ENCODE results near the gene PTGER3.

The PTGER3 gene

DNA sequence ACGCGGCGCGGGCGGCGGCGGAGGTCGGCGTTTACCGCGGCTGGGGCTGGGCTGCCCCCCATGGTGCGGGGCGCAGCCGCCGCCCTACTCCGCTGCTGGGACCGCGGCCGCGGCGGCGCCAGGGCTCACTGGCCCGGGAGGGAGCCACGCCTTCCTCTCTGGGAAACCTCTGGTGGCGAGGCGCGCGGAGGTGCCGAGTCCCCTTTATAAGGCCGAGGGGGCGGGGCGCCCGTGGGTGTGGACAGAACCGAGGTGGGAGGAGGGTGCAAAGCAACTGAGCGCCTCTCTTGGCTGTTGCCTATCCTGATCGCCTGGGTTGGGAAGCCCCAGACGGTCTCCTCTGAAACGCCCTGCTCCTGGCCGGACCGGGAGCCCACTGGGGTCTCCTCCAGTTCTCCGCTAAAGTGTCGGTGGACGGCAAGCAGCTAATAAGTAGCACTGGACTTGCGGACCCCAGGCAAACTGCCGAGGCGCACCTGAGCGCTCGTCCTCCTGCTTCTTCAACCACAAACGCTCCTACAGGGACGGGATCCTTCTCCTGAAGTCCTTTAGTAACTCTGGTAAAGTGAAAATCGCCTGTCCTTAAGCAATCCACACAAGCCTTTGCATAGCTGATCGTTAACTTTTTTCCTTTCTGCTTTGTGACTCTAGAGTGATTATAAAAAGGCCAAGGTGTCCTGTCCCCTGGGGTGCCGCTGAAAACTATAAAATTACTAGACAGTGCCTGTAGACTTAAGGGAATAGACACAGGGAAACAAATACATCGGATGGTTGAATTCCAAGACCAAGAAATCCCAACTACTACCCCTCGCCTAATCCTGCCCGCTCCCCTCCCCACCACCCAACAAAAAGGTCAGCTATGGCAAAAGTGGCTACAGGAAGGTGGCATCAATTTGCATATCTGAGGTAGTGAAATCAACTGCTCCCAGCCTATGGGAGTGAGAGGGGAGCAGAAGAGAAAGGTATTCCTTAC, at the start of gene PTGER3:
PTGER3 (minus strand) TSS at position 182 of the 973 bp plus-strand sequence. CDS start 239 bp downstream, outside the sequence.
- DNase-seq: peak; percentile 36

DNA sequence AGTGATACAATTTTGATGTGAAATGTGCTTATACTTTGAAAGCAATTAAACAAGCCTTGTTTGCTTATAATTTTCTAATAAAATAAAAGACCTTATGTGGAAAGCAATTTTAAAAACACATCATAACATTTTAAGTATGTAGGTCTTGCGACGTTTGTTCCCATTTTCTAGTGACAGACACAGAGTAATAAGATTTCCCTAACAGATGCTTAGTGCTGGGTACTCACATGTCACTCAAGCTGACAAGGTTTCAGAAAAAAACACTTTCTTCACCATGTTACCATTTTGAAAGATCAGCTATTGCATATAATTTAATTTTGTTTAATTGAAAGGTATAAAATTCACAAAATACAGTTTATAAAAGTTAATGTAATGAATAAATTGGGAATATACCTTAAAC, 47.3 kb upstream of the PTGER3 start:
- no peak for DNase-seq

DNA sequence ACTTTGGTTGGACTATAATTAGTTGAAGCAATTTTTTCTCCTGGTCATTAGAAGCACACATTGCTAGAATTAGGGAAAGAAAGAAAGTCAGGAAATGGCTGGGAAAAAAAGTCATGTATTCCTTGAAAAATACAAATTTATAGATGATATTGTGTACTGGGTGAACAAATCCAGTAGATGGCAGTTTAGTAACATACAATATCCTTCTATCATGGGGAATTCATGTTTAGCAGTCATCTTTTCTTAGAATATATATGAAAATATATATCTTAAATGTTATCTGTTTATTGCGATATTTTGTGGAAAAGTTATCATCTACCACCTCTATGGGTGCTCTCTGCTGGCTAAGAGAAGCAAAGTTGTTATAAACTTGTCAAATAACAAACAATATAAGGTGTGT, 46.3 kb upstream of the PTGER3 start:
- DNase-seq: peak; percentile 54

DNA sequence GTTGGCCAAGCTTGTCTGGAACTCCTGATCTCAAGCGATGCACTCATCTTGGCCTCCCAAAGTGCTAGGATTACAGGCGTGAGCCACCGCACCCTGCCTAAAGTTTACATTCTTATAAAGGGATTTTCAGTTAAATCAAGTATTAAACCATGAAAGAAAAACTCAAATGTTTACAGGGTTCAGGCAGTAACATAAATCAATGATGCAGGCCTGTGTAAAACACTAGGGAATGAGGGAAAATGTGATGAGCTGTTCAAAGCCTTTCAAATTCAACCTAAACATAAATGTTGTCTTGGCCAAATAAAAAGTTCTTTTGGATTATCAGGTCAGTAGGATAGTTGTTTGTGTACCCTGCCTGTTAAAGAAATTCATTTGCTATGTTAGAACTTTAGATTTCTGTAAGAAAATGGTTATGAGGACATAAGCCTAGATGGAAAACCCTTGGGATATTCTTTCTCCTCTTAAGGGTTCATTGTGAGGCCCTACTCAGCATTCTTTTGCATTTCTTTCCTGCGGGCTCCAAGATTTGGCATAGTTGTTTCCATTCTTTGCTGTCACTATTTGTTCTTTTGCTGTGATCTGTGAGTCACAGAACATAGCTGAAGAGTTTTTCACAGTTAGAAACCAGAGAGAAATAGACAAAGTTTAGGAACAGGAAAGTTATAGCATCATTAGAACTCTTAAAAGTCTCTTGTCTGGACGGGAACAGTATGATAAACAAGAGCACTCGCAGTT, 42.1 kb upstream of the PTGER3 start:
- DNase-seq: peak; percentile 88

DNA sequence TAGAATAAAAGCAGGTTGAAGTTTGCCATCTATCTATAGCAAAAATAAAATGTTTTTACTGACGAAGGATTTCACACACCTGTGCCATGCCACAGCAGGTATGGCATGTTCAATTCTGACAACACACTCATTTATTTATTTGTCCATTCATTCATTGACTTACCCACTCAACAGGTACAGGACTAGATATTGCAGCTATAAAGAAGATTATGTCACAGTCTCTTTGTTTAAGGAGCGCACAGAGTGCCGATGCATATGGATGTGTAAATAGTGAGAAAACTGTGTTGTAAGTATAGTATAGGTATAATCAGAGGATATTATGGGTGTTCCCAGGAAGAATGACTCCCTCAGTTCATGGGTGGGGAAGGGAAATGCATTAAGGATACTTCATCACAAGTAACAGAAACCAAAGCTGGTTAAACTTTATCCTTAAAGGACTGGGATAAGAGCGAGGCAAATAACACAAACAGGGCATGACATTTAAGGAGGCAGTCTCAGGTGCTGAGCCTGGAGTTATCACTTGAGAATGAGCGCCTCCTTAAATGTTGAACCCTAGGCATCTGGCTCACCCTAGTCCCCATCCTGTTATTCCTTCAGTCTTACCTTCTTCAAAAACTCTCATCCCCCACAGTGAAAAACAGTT, 41.1 kb upstream of the PTGER3 start:
- DNase-seq: no peak

DNA sequence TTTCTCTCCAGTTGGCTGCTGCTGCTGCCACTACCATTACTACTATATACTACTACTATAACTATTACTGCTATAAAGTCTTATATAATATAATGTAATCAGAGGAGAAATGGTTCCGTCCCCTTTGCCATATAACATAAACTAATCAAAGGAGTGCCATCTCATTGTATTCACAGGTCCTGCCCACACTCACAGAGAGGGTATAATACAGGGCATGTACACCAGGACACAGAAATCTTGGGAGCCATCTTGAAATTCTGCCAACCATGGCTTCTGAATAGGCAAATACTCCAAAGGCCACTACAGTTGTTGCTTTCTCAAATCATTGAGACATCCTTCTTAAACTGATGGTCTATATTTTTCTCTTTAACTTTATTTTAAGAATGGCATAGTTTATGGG, 40.1 kb upstream of the PTGER3 start:
- DNase-seq: no peak

DNA sequence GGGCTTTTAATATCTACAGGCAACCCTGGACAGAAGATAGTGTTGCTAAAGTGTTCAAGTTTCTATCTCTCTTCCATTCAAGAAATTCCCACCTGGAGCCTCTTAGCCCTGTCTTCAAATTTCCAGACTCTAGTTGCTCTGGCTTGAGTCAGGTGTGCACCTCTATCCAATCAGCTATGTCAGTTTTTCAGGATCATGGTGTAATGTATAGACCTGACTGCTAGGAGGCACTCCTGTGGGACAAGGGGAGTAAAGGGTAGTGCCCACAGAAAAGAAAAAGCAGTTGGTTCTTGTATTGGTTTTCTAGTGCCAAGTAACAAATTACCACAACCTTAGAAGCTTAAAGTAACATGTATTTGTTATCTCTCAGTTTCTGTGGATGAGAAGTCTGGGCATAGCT, 39.4 kb upstream of the PTGER3 start:
- DNase-seq: no peak

DNA sequence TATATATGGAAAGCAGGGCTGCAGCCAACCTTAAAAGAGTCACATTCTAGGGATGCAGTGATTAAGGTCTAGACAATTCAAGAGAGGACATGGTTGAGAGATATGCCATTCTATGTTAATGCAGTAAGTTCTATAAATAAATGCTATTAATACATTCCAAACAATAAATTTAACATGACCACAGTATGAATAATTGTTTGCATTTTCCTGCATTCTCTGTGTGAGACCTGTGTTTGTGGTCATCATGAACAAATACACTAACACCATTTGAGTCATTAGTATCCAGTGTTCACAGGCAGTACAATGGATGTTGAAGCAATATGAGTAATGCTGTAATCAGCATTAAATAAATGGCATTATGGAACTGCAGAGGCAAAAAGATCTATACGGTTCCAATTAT, 38.7 kb upstream of the PTGER3 start:
- peak; percentile 97 for DNase-seq

DNA sequence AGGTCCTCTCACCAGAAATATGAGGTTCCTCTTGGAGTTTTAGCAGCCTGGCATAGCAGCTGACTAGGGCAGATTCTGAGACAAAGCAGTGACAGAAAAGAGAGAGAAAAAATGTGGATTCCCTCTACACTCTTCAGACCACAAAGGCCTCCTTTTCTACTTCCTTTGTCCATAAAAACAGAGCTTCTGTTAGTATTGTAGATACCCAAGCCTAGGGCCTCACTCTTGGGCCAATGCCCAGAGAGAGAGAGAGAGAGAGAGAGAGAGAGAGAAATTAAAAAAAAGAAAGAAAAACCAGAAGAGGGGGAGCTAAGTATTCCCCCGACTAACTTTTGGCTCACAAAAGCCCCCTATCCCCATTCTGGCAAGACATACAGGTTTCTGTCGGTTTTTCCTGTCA, 35.7 kb upstream of the PTGER3 start:
- DNase-seq: no peak

DNA sequence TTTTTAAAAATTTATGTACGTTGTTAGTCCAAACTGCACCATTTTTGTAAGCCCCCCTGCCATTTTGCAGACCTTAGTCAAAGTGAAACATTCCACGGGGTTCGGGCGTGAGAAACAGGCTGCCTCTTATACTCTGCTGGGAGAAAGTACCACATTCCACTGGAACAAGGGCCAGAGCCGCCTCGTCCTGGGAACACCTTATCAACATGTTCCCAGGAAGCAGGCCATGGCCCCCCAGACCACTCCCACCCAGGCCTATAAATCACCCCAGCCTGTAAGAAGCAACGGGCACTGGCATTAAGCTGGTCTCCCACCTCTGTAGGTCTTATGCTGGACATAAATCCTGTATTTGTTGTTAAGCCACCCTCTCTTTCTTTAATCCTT, 34.1 kb upstream of the PTGER3 start:
- no peak for DNase-seq

DNA sequence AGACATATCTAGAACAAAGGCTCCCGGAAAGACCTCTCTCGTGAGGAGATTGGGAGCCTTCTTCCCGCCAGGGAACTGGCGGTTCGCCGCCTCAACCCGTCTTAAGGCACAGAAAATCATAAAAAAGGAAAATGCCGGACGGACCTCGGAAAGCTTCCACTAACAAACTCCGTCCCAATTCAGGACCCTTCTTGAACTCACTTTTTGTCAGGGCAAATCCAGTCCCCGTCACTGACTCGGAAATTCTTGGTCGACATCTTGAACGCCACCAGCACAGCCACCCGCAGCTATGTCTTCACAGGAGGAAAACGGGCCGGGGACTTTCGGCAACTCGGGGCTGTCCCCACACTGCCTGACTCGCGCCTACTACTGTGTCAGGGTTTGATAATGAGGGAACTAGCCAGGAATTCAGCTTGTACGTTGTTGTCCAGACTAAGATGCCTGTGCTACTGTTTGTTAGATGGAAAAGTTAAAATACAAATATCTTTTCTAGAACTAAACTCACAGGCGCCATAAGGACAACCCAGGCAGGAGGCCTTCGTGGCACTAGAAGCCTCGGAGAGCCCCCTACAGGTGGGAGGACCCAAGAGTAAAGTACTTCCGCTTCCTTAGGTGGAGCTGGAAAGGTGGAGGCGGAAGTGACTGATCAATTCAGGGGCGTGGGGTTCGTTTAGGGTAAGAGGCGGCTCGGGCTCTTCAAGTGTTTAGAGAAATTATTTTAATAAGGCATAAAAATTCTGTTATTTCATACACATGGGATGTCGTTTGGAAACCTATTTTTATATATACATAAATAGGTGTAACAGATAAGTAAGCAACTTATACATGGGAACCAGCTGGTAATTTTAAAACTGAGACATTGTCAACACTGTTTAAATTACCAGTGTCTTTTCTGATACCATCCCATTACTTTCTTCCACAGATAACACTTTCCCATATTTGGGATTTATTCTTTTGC, 33.4 kb upstream of the PTGER3 start, which contains the start of gene ZRANB2:
ZRANB2 (minus strand) TSS at position 297 of the 958 bp plus-strand sequence; CDS start at position 257, 40 bp downstream.
- peak; percentile 97 for DNase-seq

DNA sequence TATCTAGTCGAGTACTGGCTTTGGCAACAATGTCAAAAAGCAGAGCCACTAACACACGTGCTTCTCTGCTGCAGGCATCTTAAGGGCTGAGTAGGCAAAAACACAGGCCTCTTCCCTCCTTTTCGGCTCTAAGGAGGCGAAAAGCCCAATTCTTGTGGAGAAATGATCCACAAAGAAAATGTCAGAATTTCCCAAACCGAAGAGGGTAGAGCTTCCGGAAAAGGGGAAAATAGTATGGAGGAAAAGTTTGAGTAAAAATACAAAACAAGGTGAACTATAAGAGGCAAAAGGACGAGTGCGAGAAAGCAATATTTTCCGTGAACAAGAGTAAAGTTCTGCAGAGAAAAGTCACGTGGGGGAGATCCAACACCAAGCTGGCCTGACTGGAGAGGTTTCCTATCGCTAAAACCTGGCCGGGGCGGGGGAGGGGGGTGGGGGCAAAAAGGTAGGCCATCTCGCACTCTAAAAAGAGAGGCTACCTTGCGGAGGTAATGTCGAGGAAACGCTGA, 32.7 kb upstream of the PTGER3 start:
- DNase-seq: peak; percentile 35

DNA sequence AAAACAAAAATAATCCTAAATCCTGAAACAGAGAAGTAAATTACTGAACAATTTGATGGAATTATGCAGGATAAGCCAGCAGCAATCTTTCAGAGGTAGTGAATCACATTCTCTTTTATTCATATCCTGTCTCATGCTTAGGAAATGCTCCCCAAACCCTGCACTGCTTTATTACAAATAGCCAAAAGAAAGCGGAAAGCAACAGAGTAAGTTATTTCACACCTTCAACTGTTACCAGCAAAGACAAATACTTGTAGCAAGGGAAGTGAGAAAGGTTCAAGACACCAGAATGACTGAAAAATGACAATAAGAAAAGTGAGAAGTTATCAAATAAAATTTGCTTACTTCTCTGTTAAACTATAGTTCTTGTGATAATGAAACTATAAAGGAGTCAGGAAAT, 27.1 kb upstream of the PTGER3 start:
- peak; percentile 33 for DNase-seq

DNA sequence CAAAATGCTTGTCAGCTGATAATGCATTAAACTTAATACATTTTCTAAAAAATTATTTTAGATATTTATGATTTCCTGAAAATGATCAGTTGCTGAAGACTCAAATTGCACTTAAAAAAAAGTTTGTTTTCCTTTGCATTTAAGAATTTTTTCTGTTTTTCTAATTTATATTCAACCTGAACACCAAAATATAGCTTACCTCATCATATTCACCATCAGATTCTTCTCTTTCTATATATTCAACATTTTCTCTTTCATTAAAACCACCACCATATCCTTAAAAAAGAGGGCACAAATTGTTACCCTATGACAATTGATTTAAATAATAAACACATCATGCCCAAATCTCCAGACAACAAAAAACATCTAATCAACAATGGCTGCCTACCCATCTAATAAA, 24.7 kb upstream of the PTGER3 start:
- DNase-seq: no peak

DNA sequence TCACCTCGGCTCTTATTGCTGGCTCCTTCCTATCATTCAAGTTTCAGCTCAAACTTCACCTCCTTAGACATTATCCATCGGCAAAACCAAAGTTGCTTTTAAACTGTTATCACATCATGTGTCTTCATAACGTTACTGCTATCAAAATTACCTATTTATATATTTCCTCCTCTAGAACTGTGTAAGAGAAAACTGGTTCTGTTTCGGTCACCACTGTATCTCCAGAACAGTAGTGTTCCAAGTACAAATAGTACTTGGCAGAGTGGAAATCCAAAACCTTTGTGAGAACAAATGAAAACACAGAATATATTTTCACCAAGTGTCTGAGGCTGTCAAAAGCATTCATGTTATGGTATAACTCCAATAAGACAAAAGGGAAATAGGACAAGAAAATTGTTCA, 24.1 kb upstream of the PTGER3 start:
- DNase-seq: no peak

DNA sequence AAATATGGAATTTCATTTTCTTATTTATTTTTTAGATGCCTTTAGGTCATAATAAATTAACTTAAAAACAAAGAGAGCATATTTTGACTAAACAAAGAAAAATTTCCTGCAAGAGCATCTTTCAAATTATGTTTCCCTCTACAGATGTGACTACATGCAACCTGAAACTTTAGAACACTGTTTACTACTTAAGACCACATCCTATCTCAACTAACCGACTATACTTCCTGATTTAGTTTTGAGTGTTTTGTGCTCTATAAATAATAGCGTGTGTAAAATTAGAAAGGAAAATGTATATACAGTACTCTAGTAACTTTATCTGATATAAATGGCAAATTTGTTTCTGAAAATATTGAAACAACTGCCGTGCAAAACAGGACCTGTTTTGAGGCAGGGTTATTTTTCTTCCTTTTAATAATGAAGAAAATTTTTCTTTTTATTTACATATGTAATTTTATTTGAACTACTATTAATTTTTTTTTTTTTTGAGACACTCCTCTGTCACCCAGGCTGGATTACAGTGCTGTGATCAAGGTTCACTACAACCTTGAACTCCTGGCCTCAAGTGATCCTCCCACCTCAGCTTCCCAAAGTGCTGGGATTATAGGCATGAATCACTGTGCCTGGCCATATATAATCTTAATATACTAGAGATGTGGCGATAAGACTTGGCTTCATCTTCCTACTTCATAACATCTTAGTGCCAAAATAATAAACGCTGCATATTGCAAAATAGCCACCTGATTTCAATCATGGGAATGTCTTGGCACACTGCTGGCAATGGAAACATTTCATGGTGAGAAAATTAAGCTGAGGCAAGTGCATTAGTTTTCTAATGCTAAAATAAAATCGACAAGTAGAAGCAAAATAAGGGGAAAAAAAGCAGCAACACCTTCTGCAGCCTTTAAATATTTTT, 21.0 kb upstream of the PTGER3 start:
- no peak for DNase-seq

DNA sequence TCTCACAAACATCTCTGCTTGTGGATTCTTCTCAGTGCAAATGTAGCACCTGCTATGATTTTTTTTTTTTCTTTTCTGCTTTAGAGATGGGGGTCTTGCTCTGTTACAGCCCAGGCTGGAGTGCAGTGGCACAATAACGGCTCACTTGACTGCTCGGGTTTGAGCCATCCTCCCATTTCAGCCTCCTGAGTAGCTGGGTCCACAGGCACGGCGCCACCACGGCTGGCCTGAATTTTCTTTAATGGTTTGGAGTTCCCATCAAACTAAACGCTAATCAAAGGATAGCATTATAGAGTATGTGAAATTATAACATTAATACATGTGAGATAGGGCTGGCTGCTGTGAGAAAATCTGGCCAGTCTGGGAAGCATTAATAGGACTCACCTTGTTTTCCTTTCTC, 7.2 kb upstream of the PTGER3 start:
- no peak for DNase-seq

DNA sequence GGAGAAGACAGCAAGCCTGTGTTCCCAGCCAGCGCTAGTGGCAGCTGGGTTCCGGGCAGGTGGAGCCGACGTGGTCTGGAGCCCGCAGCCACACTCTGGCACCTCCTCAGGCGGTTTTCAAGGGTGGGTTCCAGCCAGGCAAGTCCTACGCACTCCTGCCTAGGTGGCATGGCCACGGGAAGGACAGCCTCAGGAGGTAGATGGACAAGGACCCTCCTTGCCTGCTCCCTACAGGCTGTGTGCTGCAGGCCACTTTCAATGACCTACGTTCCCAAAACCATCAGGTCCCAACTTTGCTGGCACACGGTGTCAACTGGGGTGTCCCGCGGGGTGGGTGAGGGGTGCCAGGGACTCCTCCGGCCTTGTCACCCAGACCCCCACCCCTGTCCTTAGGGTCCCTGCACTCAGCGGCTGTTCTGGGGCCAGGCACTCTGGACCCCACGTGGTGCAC, 6.7 kb upstream of the PTGER3 start:
- no peak for DNase-seq

DNA sequence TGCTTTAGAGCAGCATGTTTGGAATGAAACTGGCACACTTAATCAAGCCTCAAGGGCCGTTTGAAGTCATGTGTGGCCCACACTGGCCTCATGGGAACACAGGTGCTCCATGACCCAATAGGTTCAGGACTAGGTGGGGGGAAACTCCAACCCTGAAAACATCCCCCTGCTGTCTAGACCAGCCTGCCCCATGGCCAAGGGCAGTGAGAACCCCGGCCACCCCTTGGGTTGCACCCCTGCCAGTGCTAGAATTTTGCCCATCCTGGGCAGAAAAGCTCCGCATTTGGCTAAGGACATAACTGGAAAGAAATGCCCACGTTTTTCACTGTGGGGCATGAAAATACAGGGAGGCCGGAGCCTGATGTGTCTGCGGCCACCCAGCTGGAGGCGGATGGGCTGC, 6.1 kb upstream of the PTGER3 start:
- no peak for DNase-seq

DNA sequence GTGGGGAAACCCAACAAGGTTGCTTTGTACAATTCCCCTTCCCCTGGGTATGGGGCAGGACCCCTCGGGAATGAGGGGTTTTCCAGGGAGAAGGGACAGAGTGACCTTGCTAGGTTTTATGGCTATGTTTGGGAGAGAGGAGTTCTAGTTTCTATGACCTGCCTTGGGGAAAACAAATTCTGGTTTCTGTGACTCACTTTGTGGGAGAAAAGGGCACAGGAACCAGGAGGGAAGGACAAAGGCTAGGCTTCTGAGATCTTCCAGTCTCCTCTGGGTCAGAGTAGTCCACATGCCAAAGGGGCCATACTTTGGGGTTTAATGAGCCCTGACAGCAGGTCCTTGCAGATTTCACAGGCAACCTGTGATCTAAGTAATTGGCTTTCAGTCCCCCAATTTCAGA, 5.5 kb upstream of the PTGER3 start:
- no peak for DNase-seq
